ENCODE results near the gene SMIM20.
"Not testable (repeated sequence)": the region's sequence is repeated elsewhere in the genome, so short reads cannot be mapped to it uniquely, and the experiment has no call there.

SMIM20 gene

GRCh38 chr4:25890571-25891485 lies 23.2 kb upstream of the SMIM20 start:
- no peak for DNase-seq (ENCODE audit: low read depth)

DNA sequence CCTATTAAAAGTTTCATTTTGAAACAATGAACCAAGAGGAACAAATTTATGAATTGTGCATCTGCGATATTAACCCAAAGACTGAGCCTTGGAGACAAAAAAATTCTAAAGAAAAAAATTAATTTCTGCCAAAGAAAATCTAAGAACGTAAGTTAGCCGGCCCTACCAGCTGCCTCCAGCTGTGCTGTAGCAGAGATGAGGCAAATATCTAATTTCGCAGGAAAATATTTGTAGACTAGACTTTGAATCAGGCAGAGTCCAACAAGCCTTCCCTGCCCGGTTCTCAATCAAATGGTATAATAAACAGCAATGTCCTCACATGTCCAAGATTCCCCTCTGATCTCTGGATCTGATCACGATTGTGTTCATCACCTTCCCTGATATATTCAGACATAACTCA lies 21.2 kb upstream of the SMIM20 start:
- DNase-seq (ENCODE audit: low read depth), result no peak

DNA sequence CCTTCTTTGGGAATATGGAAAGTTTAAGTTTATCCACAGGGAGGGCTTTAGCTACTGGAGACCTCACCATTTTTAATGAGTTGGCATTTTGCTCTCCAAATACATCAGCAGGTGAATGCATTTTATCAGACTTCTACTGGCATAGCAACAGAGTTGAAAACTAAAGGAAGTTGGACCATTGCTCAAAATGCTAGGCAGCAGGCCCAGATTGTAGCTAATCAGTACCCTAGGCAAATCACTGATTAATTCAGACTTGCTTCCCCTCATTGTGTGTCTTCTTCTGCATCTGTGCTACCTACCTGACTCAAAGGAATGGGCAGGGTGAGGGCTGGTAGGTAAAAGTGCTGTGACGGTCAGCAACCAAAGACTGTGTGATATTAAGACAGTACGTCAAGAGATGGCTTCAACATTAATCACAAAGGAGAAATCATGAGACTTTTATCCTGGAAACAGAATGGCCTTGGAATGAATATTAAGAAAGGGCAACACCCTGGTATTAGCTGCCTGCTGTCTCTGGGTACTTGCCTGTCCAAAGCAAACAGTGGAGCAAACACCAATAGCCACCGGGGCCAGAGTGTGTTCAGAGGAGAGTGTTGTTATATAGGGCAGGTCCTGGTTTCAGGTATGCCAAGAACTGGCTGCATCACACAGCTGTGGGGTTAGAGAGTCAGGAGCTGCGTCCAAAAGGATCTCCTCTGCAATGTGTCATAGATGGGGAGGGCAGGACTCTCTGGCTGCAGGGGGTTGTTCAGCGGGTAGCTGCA lies 17.1 kb upstream of the SMIM20 start:
- no peak for DNase-seq (ENCODE audit: low read depth)

GRCh38 chr4:25900310-25900709 lies 13.7 kb upstream of the SMIM20 start:
- DNase-seq (ENCODE audit: low read depth), result no peak

DNA sequence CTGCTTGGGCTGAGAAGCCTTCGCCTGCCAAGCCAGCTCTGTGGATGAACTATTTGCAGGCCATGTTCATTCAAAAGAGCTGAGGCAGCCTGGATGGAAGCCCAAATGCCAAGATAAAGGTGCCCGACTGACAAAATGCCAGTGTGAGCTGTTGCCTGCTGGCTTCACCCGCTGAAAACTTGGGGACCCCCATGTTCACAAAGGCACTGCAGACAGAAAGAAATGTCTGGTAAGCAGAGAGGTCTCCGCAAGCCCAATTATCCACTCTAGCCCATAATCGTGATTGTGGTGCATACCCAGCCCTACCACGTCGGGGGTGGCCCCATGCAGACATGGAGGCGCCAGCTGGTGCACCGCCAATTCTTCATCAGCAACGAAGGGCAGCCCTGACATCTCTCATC lies 13.0 kb upstream of the SMIM20 start:
- DNase-seq (ENCODE audit: low read depth), result no peak

DNA sequence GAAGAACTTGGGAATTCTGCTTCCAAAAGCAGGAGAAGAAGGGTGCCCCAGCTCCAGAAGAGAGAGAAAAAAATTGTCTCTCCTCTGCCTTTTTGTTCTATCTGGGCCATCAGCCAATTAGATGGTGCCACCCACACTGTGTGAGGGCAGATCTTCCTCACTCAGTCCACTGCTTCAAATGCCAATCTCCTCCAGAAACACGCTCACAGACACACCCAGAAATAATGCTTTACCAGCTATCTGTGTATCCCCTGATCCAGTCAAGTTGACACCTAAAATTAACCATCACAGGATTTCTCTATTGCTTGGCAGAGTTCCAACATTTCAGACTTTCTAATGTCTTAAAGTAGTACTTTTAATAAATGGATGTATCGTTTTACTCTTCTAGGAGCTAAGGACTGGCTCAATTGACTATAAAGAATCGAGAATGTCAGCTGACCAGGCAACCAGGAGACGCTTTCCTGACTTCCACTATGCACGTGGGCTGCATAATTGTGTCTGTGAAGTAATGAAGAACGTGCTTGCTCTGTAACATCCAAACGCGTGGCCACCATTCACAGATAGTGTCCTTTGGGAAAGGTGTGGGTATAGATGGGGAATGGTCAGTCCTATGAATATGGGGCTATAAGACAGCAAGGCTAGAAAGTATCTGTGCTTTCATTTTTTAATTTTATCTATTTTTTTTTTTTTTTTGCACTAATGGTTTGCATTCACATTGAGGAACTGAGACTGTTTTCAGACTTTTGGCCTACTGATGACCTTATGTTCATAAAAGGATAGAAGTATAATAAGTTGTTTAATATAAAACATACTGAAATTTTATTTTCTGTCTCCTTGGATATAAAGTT lies 9.9 kb upstream of the SMIM20 start:
- no peak for DNase-seq (ENCODE audit: low read depth)

- no peak for DNase-seq (ENCODE audit: low read depth)
These were observed 9.3 kb upstream of the SMIM20 start for GRCh38 chr4:25904748-25905082.

GRCh38 chr4:25905371-25905770 lies 8.6 kb upstream of the SMIM20 start:
- DNase-seq (ENCODE audit: low read depth), result no peak

- DNase-seq (ENCODE audit: low read depth), result not testable (repeated sequence)
These were observed 7.9 kb upstream of the SMIM20 start for GRCh38 chr4:25906113-25906512.

DNA sequence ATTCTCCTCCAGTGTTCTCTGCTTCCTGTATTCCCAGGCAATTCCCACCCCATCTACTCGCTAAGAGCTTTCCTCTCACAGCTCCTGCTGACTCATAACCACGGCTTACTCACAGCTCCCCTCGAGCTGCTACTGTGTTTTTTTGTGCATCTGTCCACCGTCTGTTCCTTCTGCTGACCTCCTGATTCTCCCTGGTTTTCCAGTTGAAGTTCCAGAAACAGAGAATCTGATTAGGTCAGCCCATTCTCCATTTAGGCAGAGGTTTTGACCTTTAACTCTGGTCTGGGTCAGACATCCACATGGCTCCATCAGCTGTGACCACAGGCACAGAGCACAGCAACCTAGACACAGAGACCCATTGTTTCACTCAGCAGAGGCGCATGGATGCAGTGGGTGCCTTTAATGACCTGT lies 5.5 kb upstream of the SMIM20 start:
- no peak for DNase-seq (ENCODE audit: low read depth)

- DNase-seq (ENCODE audit: low read depth), result no peak
These were observed 2.7 kb upstream of the SMIM20 start for GRCh38 chr4:25911356-25911755.

DNA sequence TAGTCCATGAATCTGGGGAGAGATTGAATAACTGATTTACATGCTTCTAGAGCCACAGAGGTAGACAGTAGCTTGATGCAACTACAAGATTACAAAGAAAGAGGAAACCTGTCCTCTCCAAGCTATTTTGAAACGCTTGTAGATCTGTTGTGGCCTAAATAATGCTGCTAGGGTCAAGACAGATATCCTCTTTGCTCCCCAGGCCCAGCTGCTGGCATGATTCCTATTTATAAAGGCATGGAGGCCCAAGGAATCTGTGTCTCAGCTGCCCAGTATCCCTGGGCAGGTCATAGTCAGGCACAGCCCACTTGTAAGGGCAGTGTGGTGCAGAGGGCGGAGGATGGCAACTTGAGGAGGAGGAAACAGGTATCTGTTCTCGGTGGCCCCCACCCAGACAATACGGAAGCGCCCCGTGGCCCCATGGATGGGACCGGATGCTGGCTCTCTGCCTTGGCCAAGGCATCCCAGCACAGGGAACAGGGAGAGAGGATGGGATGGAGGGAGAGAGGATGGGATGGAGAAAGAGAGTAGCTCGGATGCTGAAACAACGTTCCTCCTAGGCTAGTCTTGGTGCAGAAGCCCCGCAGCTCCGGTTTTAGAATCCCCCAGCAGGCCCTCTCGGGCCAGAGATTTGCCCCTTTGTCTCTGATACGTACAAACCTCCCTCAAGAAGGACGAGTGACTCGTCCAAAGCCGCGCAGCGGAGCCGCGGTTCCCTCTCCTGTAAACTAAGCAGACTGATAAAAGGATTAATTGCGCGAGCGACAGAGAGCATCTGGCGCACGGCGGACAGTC lies 767 bp upstream of the SMIM20 start:
- peak; percentile 3 for DNase-seq (ENCODE audit: low read depth)

DNA sequence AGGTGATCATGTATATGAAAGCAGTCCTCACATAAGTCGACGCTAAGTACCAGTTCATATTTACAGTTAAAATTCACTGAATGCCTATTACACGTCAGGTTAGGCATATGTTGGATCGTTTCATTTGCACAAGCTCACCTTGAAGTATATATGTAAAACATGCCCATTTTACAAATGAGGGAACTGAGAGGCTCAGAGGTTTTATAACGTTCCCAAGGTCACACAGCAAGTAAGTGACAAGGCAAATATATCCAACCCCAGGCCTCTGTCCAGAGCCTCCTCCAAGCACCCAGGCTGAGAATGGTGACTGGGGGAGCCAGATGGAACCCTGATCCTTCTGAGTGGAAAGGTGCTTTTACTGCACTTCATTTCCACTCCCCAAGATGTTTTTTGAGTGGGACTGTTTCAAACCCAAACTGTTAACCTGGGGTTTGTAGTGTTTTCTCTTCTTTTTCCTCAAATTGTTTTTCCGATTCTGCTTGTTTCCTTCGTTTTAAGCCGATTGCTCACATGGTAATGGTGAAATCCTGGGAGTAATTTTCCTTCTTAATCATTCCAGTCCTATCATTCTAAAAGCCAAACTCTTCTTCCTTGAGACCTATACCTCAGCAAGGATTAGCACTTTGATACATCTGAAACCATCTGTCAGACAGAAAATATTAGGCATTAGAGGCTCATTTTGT lies 791 bp downstream of the SMIM20 start:
- no peak for DNase-seq (ENCODE audit: low read depth)

DNA sequence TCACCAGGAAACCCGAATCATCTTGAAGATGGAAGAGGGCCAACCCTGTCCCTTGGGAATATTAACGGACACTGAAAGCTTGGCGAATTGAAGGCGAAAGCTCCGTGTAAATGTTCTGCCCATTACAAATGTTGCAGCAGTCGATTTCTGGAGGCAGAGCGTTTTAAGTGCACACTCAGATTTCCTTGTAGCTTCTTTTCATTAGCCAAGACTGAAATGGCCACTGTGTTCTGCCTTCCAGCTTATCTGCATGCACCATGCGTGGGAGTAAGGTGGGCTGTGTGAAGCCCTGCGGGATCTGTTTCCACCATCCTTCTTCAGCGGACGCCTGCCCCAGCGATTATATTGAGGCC lies 1.3 kb downstream of the SMIM20 start:
- DNase-seq (ENCODE audit: low read depth), result no peak

DNA sequence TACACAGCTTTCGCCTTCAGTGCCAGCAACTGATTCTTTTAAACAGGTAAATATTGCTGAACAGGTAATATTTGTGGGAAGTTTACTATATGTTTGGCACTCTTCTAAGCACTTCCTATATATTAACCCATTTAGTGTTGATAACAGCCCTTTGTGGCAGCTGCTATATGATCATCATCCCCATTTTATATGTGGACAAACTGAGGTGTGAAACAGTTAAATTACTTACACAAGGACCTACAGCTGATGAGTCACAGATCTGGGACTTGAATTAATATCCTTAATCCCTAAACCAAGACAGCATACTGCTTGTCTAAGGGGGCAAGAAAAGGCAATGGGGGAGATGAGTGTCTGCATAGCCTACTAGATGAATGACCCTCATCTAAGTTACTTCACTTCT lies 2.9 kb downstream of the SMIM20 start:
- no peak for DNase-seq (ENCODE audit: low read depth)

DNA sequence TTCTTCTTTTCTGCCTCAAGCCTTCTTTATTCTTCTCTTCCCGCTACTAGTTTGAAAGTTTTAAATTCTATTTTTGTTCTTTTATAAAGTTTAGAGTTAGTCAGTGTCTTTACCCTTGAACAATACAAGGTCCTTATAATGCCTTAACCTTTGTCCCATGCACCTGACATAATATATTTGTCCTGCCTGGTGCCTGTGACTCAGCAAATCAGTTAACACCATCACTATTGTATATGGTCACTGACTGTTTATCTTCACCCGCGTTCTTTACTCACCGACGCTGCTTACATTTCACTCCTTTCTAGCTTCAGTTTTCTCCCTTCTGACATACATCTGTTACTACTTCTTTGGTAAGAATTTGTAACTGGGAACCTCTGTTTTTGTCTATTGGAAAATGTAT lies 5.7 kb downstream of the SMIM20 start:
- DNase-seq (ENCODE audit: low read depth), result no peak

GRCh38 chr4:25921922-25922321 lies 7.9 kb downstream of the SMIM20 start:
- DNase-seq (ENCODE audit: low read depth), result no peak

GRCh38 chr4:25922812-25923369 lies 8.9 kb downstream of the SMIM20 start:
- no peak for DNase-seq (ENCODE audit: low read depth)

DNA sequence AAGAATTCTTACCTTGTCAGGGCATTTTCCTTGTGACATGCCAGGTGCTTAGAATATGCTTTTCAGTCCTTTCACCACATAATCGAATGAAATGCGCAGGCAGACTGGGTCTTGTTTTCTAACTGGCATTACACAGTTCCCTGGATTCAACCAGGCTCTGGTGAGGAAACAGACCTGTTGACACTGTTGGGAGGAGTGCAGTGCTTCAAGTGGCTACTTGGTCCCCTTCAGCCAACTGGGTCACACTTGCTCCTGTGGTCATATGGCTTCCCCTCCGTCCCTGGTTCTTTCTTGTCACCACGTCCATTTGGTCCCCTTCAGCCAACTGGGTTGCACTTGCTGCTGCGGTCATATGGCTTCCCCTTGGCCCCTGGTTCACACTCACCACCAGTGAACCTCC lies 9.7 kb downstream of the SMIM20 start:
- DNase-seq (ENCODE audit: low read depth), result no peak

- no peak for DNase-seq (ENCODE audit: low read depth)
These were observed 11.6 kb downstream of the SMIM20 start for GRCh38 chr4:25925486-25926201.
